ENCODE data around the gene PRKCA. TPM values are rescaled to one million over a fixed set of nuclear protein-coding genes. Genes with fewer than 3 reads are reported as not detected.

Gene PRKCA
- total and polyA plus RNA-seq, 10 of the 15 experiments (the other 5 are each of a cell fraction or from before 2014, with no cell fraction given): 0.11 to 14.6 (median 0.72) TPM

- Histone ChIP-seq H3K4me3 (no peak overlapping the region), H3K36me3 (ENCODE audit: control insufficient read depth in 2 of 2, insufficient read depth in 2 of 2, low read length in 1 of 2) (no peaks in the 10 kb centered on the region), H3K27ac (ENCODE audit: control insufficient read depth, insufficient read depth) (no peak overlapping the region), H3K4me1 (ENCODE audit: control insufficient read depth, insufficient read depth, low read length) (no peaks in the 10 kb centered on the region), H3K9me3 (replicated peaks; ENCODE audit: control insufficient read depth, insufficient read depth, low read length) (peaks cover 9% of the 10 kb centered on the region; the same call in 2 of the 3 replicates), H3K27me3 (replicated peaks in 1 of 2; ENCODE audit: control insufficient read depth in 2 of 2, insufficient read depth in 2 of 2, low read length in 1 of 2) (no peaks in the 10 kb centered on the region), H3K79me2 (ENCODE audit: control insufficient read depth, insufficient read depth, low read length) (no peaks in the 10 kb centered on the region), H2AFZ (ENCODE audit: control insufficient read depth, low read depth, low read length) (no peak overlapping the region), H3K9ac (ENCODE audit: control insufficient read depth, insufficient read depth, low read length) (no peak overlapping the region), H3K4me2 (ENCODE audit: control insufficient read depth, insufficient read depth) (no peak overlapping the region), H4K20me1 (ENCODE audit: control insufficient read depth, insufficient read depth) (no peaks in the 10 kb centered on the region)
- no peak for DNase-seq (ENCODE audit: low read depth, low spot score)
- intact Hi-C loops (cut with micrococcal nuclease; ENCODE audit: unreplicated experiment): no loop called here
- no peak for FAIRE-seq
- RAD21 ChIA-PET (ENCODE audit: unreplicated experiment): interaction anchor here (0.7 to 1.8 kb wide), 4 partner anchors 13 to 404 kb away, joined by 3 to 6 read pairs (median 4); no protein-coding TSS in a partner anchor
- CTCF ChIA-PET: interaction anchor here (0.7 to 1.2 kb wide), 2 partner anchors 9 to 850 kb away, joined by 3 to 4 read pairs; no protein-coding TSS in a partner anchor
- in situ Hi-C loops (cut with MboI): no loop called here
- POLR2A ChIA-PET: no interaction called here
- no TSS peak for BruUV-seq (replicated peaks)
- ATAC-seq: no peak
- SMC1A ChIA-PET (ENCODE audit: uncharacterized antibody, unreplicated experiment): interaction anchor here (1.0 to 1.5 kb wide), 2 partner anchors 10 to 73 kb away, joined by 3 to 5 read pairs; no protein-coding TSS in a partner anchor
- TF ChIP-seq RB1 (IDR thresholded peaks at IDR 0.05; ENCODE audit: borderline replicate concordance) (no peak), CUX1 (IDR thresholded peaks at IDR 0.05; ENCODE audit: insufficient replicate concordance, low read depth, low read length) (no peak), NFYB (IDR thresholded peaks at IDR 0.05; ENCODE audit: insufficient read depth, low read depth, low read length) (no peak), RUNX3 (IDR thresholded peaks at IDR 0.05; ENCODE audit: low read length) (no peak), CEBPB (IDR thresholded peaks at IDR 0.05; ENCODE audit: borderline replicate concordance in 1 of 2, low read depth in 2 of 2, low read length in 2 of 2) (no peak), E4F1 (IDR thresholded peaks at IDR 0.05; ENCODE audit: borderline replicate concordance, partially characterized antibody) (no peak), SREBF2 (IDR thresholded peaks at IDR 0.05; ENCODE audit: low read length) (no peak), SP1 (IDR thresholded peaks at IDR 0.05; ENCODE audit: low read depth, low read length) (no peak), POU2F2 (IDR thresholded peaks at IDR 0.05; ENCODE audit: borderline replicate concordance, low read depth, low read length) (no peak), NBN (IDR thresholded peaks at IDR 0.05) (0 out of 2 replicates have a peak, but pooled peaks have one; percentile 36), NR2C1 (IDR thresholded peaks at IDR 0.05) (no peak)
- TF ChIP-seq, protein P1, sequence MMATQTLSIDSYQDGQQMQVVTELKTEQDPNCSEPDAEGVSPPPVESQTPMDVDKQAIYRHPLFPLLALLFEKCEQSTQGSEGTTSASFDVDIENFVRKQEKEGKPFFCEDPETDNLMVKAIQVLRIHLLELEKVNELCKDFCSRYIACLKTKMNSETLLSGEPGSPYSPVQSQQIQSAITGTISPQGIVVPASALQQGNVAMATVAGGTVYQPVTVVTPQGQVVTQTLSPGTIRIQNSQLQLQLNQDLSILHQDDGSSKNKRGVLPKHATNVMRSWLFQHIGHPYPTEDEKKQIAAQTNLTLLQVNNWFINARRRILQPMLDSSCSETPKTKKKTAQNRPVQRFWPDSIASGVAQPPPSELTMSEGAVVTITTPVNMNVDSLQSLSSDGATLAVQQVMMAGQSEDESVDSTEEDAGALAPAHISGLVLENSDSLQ (IDR thresholded peaks at IDR 0.05): no peak
- TF ChIP-seq, protein P2, sequence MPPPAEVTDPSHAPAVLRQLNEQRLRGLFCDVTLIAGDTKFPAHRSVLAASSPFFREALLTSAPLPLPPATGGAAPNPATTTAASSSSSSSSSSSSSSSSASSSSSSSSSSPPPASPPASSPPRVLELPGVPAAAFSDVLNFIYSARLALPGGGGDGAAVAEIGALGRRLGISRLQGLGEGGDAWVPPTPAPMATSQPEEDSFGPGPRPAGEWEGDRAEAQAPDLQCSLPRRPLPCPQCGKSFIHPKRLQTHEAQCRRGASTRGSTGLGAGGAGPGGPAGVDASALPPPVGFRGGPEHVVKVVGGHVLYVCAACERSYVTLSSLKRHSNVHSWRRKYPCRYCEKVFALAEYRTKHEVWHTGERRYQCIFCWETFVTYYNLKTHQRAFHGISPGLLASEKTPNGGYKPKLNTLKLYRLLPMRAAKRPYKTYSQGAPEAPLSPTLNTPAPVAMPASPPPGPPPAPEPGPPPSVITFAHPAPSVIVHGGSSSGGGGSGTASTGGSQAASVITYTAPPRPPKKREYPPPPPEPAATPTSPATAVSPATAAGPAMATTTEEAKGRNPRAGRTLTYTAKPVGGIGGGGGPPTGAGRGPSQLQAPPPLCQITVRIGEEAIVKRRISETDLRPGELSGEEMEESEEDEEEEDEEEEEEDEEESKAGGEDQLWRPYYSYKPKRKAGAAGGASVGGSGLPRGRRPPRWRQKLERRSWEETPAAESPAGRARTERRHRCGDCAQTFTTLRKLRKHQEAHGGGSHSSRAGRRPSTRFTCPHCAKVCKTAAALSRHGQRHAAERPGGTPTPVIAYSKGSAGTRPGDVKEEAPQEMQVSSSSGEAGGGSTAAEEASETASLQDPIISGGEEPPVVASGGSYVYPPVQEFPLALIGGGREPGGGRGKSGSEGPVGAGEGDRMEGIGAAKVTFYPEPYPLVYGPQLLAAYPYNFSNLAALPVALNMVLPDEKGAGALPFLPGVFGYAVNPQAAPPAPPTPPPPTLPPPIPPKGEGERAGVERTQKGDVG (CRISPR knock-in tag; IDR thresholded peaks at IDR 0.05): no peak
Measured at GRCh38 chr17:66698270-66698669, 395.9 kb downstream of the PRKCA start.

Data from GM12878 (cell line).